HG03060 (cell line): ENCODE results near the gene ST6GALNAC5.
"Not testable (repeated sequence)": the region's sequence is repeated elsewhere in the genome, so short reads cannot be mapped to it uniquely, and the experiment has no call there.

Source experiments
- ATAC-seq: cut with Tn5 transposase; IDR thresholded peaks from one replicate; pipeline ENCODE4 v1.9.1; 2021; ENCODE audit warnings: low read depth, moderate number of reproducible peaks; ENCODE audit not compliant: unreplicated experiment

Gene ST6GALNAC5

DNA sequence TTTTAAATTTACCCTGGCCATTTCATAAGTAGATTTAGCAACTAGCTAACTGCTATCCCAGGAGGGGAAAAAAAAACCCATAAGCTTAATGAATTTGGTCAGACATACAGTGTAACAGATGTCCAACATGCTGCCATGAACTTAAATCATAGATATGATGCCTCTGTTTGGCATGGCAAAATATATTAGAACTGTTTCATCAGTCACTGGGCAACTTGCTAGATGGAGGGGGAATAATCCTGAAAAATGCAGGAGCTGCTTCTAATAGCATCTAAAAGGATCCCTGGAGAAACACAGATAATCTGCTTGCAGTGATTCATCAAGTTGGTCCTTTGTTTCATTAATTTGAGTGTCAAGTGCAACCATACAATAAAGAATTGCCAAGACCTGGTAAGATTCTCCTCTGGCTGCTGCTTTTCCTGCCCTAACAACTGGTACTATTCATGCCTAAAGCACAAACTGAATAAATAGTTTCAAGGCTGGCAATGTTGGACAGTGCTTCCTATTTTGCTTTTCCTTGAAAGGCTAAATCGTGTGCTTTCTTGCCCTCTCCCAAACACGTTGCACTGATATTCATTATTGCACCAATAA is 1.5 kb upstream of the ST6GALNAC5 start:
- no peak for ATAC-seq

DNA sequence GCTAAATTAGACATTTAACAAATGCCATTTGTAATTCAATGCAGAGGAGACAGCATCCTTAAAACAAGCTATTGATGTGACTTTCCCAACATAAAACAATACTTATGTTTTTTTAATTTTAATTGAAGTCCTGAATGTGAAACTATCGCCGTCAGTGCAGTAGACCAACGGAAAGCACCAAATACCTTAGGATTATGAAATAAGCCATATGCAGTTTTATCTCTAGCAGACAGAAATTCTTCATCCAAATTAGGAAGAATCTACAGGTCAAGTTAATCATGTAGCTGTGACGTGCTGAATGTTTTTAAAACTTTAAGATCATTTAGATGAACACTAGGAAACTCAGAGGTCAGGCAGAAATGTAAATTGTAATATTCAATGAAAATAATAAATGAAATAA is 714 bp upstream of the ST6GALNAC5 start:
- ATAC-seq = no peak

GRCh38 chr1:76868154-76868882 is 1.0 kb downstream of the ST6GALNAC5 start:
- no peak for ATAC-seq

DNA sequence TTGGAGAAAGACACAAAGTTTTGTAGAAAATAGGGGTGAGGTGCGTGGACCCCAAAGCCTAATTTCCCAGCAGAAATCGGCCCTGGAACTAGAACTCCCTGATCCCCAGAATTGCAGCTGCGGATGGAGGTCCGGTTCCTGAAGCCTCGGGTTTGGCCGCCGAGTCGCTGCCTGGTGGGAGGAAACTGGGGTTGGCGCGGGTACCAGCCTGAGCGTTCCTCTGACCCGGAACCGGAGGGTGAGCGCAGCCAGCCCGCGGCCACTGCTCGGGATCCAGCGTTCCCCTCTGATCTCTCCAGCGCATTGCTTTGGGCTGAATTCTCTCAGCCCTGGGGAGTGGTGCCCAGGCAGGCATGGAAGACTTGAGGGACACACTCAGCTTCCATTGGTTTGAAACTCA is 1.6 kb downstream of the ST6GALNAC5 start:
- ATAC-seq = no peak

DNA sequence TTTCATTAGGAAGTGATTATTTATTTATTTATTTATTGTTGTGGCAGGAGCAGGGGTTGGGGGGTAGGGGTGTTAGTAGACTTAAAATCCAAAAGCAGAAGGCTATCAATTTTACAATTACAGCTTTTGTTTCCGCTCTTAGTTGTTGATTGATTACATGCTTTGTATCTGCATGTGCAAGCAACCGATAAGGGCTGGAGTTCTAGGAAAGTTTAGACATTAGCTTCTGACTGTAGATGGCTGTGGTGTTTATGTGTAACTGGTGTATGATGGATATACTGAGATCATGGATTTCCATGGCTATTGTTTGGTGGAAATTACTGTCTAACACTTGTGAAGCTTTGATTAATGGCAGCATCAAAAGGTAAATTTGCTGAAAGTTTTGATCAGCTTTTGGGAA is 2.8 kb downstream of the ST6GALNAC5 start:
- no peak for ATAC-seq

- peak; percentile 91 for ATAC-seq
Observed at GRCh38 chr1:76871355-76871974, 4.2 kb downstream of the ST6GALNAC5 start.

GRCh38 chr1:76872944-76873343 is 5.7 kb downstream of the ST6GALNAC5 start:
- ATAC-seq = no peak

- no peak for ATAC-seq
Observed at GRCh38 chr1:76876655-76877395, 9.5 kb downstream of the ST6GALNAC5 start.

GRCh38 chr1:76879014-76879413 is 11.7 kb downstream of the ST6GALNAC5 start:
- ATAC-seq = not testable (repeated sequence)

GRCh38 chr1:76881762-76882161 is 14.5 kb downstream of the ST6GALNAC5 start:
- ATAC-seq = no peak

DNA sequence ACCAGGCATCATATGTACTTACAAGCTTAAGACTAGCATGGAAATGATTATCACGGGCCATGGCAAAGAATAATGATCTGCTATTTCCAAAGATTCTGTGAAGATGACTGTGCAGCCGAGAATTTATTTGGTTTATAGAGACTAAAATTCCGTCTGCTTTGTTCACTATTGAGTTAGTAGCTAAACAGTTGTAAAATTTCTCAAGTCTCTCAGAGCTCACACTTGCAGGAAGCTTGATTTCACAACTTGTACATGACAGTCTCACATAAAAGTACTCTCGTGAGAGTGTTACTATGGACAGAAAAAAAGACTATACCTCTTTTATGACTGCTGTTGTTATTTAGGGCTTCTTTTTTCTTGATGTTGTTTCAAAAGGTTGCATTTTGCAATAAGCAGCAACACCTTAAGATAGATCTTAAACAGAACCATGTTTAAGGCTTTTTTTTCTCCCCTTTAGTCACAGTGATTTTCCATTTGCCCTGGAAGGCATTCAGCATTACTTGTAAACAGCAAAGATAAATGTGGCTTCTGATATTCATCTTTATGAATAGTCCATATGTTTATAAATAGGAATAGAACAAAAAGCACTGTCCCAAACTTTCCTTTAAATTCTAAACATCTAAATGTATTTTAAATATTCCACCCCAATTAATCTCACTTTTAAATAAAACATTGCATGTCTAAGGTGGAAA is 24.8 kb downstream of the ST6GALNAC5 start:
- no peak for ATAC-seq

- ATAC-seq = no peak
Observed at GRCh38 chr1:76892675-76893074, 25.4 kb downstream of the ST6GALNAC5 start.

- ATAC-seq = no peak
Observed at GRCh38 chr1:76901158-76901767, 34.0 kb downstream of the ST6GALNAC5 start.

DNA sequence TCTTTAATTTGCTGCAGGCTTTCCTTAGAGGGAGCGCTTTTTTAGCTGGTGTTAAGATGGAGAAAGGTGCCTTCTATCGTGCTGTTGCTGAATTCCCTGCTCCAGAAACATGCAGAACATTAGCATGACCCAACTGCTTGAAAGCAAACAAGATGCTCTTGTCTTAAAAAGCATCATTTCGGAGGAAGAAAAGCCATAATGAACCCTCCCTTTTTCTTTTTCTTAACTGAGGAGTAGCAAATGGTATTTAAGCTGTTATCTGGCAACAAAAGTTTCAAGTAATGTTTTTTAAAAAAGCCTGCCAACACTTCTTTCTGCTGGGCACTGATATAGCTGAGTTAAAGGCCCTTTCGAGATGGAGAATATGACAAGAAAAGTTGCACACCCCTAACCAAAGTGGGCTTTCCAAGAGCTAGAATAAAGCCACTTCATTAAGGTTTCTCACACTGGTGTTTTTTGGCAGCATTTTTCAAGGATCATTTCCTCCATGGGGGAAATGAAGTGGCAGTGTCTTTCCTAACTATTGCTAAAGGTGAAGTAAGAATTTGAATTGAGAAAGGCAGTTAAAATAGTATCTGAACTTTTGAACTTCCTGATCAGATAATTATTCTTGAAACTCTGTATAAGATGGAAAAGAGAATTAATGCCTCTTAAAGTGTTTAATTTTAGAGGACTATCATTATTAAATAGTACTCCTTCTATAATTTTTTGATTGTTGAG is 38.8 kb downstream of the ST6GALNAC5 start:
- ATAC-seq = no peak

GRCh38 chr1:76909311-76909710 is 42.0 kb downstream of the ST6GALNAC5 start:
- ATAC-seq = no peak

GRCh38 chr1:76919085-76919484 is 51.8 kb downstream of the ST6GALNAC5 start:
- no peak for ATAC-seq

DNA sequence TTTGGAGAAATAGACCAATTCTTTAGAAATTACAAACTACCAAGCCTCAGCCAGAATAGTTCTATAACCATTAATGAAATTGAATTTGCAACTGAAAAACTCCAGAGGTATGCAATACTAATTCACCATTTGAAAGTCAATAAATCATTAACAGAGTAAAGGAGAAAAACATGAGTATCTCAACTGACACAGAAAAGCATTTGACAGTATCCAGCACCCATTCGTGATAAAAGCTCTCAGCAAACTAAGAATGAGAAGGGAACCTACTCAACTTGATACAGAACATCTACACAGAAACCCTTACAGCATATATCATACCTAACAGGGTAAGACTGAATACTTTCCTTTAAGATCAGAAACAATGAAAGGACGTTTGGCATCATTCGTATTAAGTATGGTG is 54.3 kb downstream of the ST6GALNAC5 start:
- no peak for ATAC-seq

DNA sequence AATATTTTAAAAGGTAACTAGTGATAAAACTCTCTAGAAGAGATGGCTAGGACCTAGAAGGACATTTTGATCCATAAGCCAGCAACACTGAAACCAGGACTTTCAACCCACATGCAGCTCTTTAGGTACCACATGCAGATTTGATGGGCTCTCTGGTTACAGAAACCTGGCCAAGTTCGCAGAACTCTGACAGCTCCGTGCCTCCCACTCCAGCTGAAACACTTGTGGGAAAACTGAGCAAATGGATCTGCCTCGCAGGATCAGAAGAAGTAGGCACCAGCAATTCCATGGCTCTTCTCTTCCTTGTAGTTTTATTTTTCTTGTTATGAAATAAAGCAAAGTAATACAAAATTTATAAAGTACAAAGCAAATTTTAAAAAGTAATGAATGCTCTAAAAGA is 58.5 kb downstream of the ST6GALNAC5 start:
- no peak for ATAC-seq

DNA sequence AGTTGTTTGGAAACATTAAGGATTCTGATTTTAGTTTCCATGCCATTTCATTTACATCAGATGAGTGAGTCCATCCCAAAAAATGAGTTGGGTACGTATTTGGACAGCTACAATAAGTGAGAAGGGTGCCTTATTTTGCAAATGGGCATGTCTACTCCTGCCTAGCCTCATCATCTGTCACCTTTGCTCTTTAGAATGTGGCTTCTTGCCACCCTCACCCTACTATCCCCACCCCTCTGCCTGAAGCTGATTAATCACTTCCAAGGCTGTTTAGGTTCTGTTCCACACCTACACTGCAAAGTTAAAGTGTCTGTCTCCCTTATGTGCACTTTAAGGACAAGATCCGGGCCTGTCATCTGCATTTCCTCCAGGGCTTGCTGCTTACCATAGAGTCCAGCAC is 61.2 kb downstream of the ST6GALNAC5 start:
- no peak for ATAC-seq

GRCh38 chr1:76929136-76929535 is 61.9 kb downstream of the ST6GALNAC5 start:
- no peak for ATAC-seq
